Astrocyte (in vitro differentiated cells and primary cell): Measurements from ENCODE around the gene PREX1. TPM values are rescaled to one million over a fixed set of nuclear protein-coding genes. Genes with fewer than 3 reads are reported as not detected.

Experiments
- DNase-seq: peaks from one replicate; pipeline ENCODE4 v3.0.0-alpha.2; 2010; ENCODE audit warnings: low read depth
- FAIRE-seq: peaks from 2 replicates; lab custom pipeline; 2011; peaks lifted over from hg19 to GRCh38; lab: Jason Lieb, UNC
- H2AFZ ChIP-seq: 2 replicates; pipeline ENCODE4 v1.6.0; 2012; ENCODE audit warnings: low read depth, low read length, inconsistent platforms
- H3K27ac ChIP-seq: 2 replicates; pipeline ENCODE4 v1.5.1; 2011; ENCODE audit warnings: low read depth, low read length, inconsistent platforms
- H3K27me3 ChIP-seq: 2 replicates; pipeline ENCODE4 v1.6.0; 2011; ENCODE audit warnings: low read length, inconsistent platforms; ENCODE audit not compliant: insufficient read depth
- H3K36me3 ChIP-seq: 2 replicates; pipeline ENCODE4 v1.5.1; 2011; ENCODE audit warnings: low read length, inconsistent platforms; ENCODE audit not compliant: insufficient read depth
- H3K4me1 ChIP-seq: 2 replicates; pipeline ENCODE4 v1.5.1; 2011; ENCODE audit warnings: low read length, inconsistent platforms; ENCODE audit not compliant: insufficient read depth
- H3K4me2 ChIP-seq: 2 replicates; pipeline ENCODE4 v1.6.0; 2012; ENCODE audit warnings: low read length, inconsistent platforms
- H3K4me3 ChIP-seq: 2 replicates; pipeline ENCODE4 v1.5.1; 2011; ENCODE audit warnings: low read depth, mild to moderate bottlenecking, low read length, inconsistent platforms; ENCODE audit not compliant: insufficient read depth
- H3K79me2 ChIP-seq: 2 replicates; pipeline ENCODE4 v1.6.0; 2012; ENCODE audit warnings: mild to moderate bottlenecking, low read length, inconsistent platforms; ENCODE audit not compliant: insufficient read depth
- H3K9ac ChIP-seq: 2 replicates; pipeline ENCODE4 v1.6.0; 2012; ENCODE audit warnings: mild to moderate bottlenecking, low read length, inconsistent platforms
- H3K9me3 ChIP-seq: 2 replicates; pipeline ENCODE4 v1.5.1; 2012; ENCODE audit warnings: low read depth, mild to moderate bottlenecking, low read length, inconsistent platforms; ENCODE audit not compliant: insufficient read depth
- H4K20me1 ChIP-seq: 2 replicates; pipeline ENCODE4 v1.6.0; 2012; ENCODE audit warnings: low read length, inconsistent platforms; ENCODE audit not compliant: insufficient read depth
- H3K27ac Mint-ChIP-seq: one replicate; pipeline ENCODE4 v1.8.0; 2021; ENCODE audit warnings: mild to moderate bottlenecking, mixed read lengths; ENCODE audit not compliant: unreplicated experiment
- H3K27me3 Mint-ChIP-seq: one replicate; pipeline ENCODE4 v1.8.0; 2021; ENCODE audit warnings: low read depth, mixed read lengths; ENCODE audit not compliant: unreplicated experiment
- H3K36me3 Mint-ChIP-seq: one replicate; pipeline ENCODE4 v1.8.0; 2021; ENCODE audit warnings: low read depth, mixed read lengths; ENCODE audit not compliant: unreplicated experiment
- H3K4me1 Mint-ChIP-seq: one replicate; pipeline ENCODE4 v1.8.0; 2021; ENCODE audit warnings: low read depth, mixed read lengths; ENCODE audit not compliant: unreplicated experiment
- H3K4me3 Mint-ChIP-seq: one replicate; pipeline ENCODE4 v1.8.0; 2021; ENCODE audit warnings: mild to moderate bottlenecking, moderate library complexity, mixed read lengths; ENCODE audit not compliant: unreplicated experiment
- H3K9me3 Mint-ChIP-seq: one replicate; pipeline ENCODE4 v1.8.0; 2021; ENCODE audit warnings: mild to moderate bottlenecking, mixed read lengths; ENCODE audit not compliant: unreplicated experiment
- CTCF ChIP-seq: IDR thresholded peaks from 2 replicates; pipeline ENCODE4 v1.5.1; 2011; ENCODE audit warnings: low read depth, mild to moderate bottlenecking, inconsistent platforms, low read length, moderate library complexity; ENCODE audit not compliant: insufficient read depth
- EZH2 ChIP-seq: IDR thresholded peaks from 2 replicates; pipeline ENCODE4 v1.6.1; 2012; ENCODE audit warnings: mild to moderate bottlenecking, low read length, inconsistent platforms; ENCODE audit not compliant: insufficient read depth
- total RNA-seq: library from RNA; stranded (reverse); gene quantifications from 2 replicates; pipeline ENCODE4 v1.2.1, GENCODE V29; 2021

The PREX1 gene
- total RNA-seq, 1 donor from 2014 or later: 3.5 TPM

GRCh38 chr20:48782053-48782452 lies 45.7 kb downstream of the PREX1 start:
- Histone ChIP-seq H3K4me3 (no peak overlapping the region), H3K79me2 (peaks cover 11% of the 10 kb centered on the region), H3K4me1 (peaks cover 9% of the 10 kb centered on the region), H3K9me3 (no peaks in the 10 kb centered on the region), H4K20me1 (peaks cover 5% of the 10 kb centered on the region), H3K4me2 (no peak overlapping the region), H3K36me3 (no peaks in the 10 kb centered on the region), H2AFZ (no peak overlapping the region), H3K9ac (no peak overlapping the region), H3K27ac (no peak overlapping the region), H3K27me3 (no peaks in the 10 kb centered on the region)
- no peaks in the 10 kb centered on the region for H3K9me3 Mint-ChIP-seq
- peaks cover 3% of the 10 kb centered on the region for H3K36me3 Mint-ChIP-seq
- no peak for TF ChIP-seq CTCF
- TF ChIP-seq EZH2: no peak
- no peak overlapping the region for H3K4me3 Mint-ChIP-seq
- H3K27ac Mint-ChIP-seq: no peak overlapping the region
- DNase-seq (no peak), FAIRE-seq (no peak)
- no peaks in the 10 kb centered on the region for H3K27me3 Mint-ChIP-seq
- peaks cover 4% of the 10 kb centered on the region for H3K4me1 Mint-ChIP-seq

GRCh38 chr20:48781634-48782033 lies 46.2 kb downstream of the PREX1 start:
- Mint-ChIP-seq H3K4me1 (peaks cover 3% of the 10 kb centered on the region), H3K9me3 (no peaks in the 10 kb centered on the region), H3K27me3 (no peaks in the 10 kb centered on the region), H3K27ac (no peak overlapping the region), H3K4me3 (no peak overlapping the region), H3K36me3 (peaks cover 4% of the 10 kb centered on the region)
- DNase-seq (no peak), FAIRE-seq (no peak)
- Histone ChIP-seq H3K27ac (no peak overlapping the region), H3K4me1 (peaks cover 11% of the 10 kb centered on the region), H3K27me3 (no peaks in the 10 kb centered on the region), H4K20me1 (peaks cover 5% of the 10 kb centered on the region), H3K9me3 (no peaks in the 10 kb centered on the region), H3K9ac (no peak overlapping the region), H3K36me3 (no peaks in the 10 kb centered on the region), H3K4me2 (no peak overlapping the region), H2AFZ (no peak overlapping the region), H3K4me3 (no peak overlapping the region), H3K79me2 (peaks cover 11% of the 10 kb centered on the region)
- no peak for TF ChIP-seq CTCF
- no peak for TF ChIP-seq EZH2

- no peak overlapping the region for H3K9ac ChIP-seq
- H2AFZ ChIP-seq: no peak overlapping the region
- H3K36me3 ChIP-seq: no peaks in the 10 kb centered on the region
- peaks cover 5% of the 10 kb centered on the region for H3K4me1 Mint-ChIP-seq
- H3K4me2 ChIP-seq: no peak overlapping the region
- H3K27ac ChIP-seq: no peak overlapping the region
- FAIRE-seq (no peak), DNase-seq (no peak)
- TF ChIP-seq CTCF: no peak
- no peak for TF ChIP-seq EZH2
- peaks cover 6% of the 10 kb centered on the region for H3K9me3 Mint-ChIP-seq
- no peaks in the 10 kb centered on the region for H3K27me3 ChIP-seq
- H4K20me1 ChIP-seq: peaks cover 3% of the 10 kb centered on the region
- no peaks in the 10 kb centered on the region for H3K9me3 ChIP-seq
- peaks cover 11% of the 10 kb centered on the region for H3K79me2 ChIP-seq
- H3K27me3 Mint-ChIP-seq: no peaks in the 10 kb centered on the region
- peaks cover 6% of the 10 kb centered on the region for H3K36me3 Mint-ChIP-seq
- no peak overlapping the region for H3K4me3 Mint-ChIP-seq
- no peak overlapping the region for H3K27ac Mint-ChIP-seq
- H3K4me1 ChIP-seq: peaks cover 11% of the 10 kb centered on the region
- H3K4me3 ChIP-seq: no peak overlapping the region
These were observed 48.4 kb downstream of the PREX1 start for GRCh38 chr20:48779435-48779834.
